ENCODE measurements around the gene MTMR3. TPM values are rescaled to one million over a fixed set of nuclear protein-coding genes. Genes with fewer than 3 reads are reported as not detected.

The MTMR3 gene
- total and polyA plus RNA-seq, 8 donors: 15.5 to 32.5 (median 20.2) TPM

DNA sequence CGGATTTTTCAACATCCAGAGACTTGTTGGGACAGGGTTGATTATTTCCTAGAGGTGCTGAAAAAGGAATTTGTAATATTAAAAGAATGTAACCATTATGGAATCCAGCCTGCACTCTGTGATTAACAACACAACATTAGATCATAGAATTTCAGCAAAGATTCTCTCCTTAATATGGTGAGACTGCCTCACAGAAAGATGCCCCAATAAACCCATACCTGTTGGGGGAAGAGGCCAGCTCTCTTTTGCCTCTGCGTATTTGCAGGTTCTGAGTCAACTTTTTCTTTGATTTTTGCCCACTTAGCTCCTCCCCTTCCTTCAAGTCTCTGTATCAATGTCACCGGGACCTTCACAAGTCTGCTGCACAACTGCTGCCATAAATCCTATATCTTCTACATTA, 12.4 kb upstream of the MTMR3 start:
- intact Hi-C loops (cut with DNase I): no loop called here
- FAIRE-seq: no peak
- peak overlapping the region in 3 of 4 donors; percentile 19 to 47 (median 31) for H3K27ac ChIP-seq
- H3K4me3 ChIP-seq: no peak overlapping the region
- 42 to 44% methylated on average over 3 of the region's 3 CpGs for WGBS, 2 donors
- no peaks in the 10 kb centered on the region for H3K36me3 ChIP-seq
- no peaks in the 10 kb centered on the region for H3K9me3 ChIP-seq
- no peak for DNase-seq
- peak in 3 of 4 donors; percentile 58 to 68 (median 60) for ATAC-seq
- no peaks in the 10 kb centered on the region for H3K27me3 ChIP-seq
- no peaks in the 10 kb centered on the region for H3K4me1 ChIP-seq
- TF ChIP-seq, protein P1, sequence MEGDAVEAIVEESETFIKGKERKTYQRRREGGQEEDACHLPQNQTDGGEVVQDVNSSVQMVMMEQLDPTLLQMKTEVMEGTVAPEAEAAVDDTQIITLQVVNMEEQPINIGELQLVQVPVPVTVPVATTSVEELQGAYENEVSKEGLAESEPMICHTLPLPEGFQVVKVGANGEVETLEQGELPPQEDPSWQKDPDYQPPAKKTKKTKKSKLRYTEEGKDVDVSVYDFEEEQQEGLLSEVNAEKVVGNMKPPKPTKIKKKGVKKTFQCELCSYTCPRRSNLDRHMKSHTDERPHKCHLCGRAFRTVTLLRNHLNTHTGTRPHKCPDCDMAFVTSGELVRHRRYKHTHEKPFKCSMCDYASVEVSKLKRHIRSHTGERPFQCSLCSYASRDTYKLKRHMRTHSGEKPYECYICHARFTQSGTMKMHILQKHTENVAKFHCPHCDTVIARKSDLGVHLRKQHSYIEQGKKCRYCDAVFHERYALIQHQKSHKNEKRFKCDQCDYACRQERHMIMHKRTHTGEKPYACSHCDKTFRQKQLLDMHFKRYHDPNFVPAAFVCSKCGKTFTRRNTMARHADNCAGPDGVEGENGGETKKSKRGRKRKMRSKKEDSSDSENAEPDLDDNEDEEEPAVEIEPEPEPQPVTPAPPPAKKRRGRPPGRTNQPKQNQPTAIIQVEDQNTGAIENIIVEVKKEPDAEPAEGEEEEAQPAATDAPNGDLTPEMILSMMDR (IDR thresholded peaks at IDR 0.05): no peak

DNA sequence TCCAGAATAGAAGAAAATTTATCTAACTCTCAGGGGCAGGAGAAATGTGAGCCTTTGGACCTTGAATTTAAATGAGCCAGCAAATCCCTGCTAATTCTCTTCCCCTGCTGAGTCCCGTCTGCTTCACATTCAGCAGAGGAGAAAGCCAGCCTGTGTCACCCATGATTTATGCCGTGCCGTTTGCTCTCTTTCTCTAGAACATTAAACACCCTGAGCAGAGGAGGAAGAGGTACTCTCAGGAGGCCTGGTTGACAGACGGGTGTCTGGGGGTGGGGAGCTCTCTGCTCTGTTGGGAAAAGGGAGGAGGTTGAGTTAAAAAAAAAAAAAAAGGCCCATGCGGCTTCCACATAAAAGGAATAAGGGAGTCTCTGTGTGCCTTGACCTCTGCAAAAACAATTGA, 11.3 kb upstream of the MTMR3 start:
- Histone ChIP-seq H3K4me1 (no peaks in the 10 kb centered on the region), H3K9me3 (no peaks in the 10 kb centered on the region), H3K27ac (peak overlapping the region in 3 of 4 donors; percentile 33 to 49 (median 47)), H3K36me3 (no peaks in the 10 kb centered on the region), H3K4me3 (no peak overlapping the region), H3K27me3 (no peaks in the 10 kb centered on the region)
- no peak for FAIRE-seq
- TF ChIP-seq, protein P1 (IDR thresholded peaks at IDR 0.05): no peak
- 51 to 60% methylated on average over 5 of the region's 5 CpGs for WGBS, 2 donors
- intact Hi-C loops (cut with DNase I): no loop called here
- peak; percentile 48 to 84 (median 76) for ATAC-seq
- no peak for DNase-seq

DNA sequence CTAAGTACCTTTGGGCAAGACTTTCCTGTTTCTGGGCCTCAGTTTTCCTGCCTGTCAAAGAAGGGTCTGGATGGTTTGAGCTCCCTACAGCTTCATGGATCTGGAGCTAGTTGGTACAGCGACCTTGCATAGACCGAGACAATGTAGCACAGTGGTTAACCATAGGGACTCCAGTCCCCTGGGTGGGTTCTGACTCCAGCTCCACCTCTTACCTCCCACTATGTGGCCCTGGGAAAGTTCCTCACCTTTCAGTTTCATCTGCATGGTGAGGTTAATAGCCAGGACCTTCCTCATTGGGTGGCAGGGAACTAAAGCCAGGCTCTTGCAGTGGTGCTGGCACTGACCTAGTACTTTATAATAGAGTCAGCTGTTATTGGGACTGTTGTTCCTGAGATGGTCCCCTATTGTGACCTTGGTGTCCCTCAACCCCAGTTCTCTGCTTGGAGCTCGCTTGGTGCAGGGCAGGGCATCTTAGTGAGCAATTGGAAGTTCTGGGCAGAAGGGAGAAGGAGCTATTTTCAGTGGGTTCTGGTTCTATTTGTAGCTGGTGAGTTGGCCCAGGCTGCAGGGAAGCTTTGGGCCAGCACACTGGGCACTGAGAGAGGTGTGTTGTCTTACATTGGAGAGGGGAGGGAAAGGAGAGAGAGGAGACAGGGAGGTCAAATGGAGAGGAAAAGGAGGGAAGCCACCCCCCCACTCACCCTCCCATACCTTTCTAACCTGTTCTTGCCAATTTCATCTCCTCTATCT, 10.7 kb upstream of the MTMR3 start:
- WGBS, 2 donors: 86 to 94% methylated on average over 3 of the region's 3 CpGs
- H3K9me3 ChIP-seq: no peaks in the 10 kb centered on the region
- H3K27me3 ChIP-seq: no peaks in the 10 kb centered on the region
- H3K36me3 ChIP-seq: no peaks in the 10 kb centered on the region
- ATAC-seq (peak in 2 of 4 donors; percentile 30 to 34), FAIRE-seq (no peak), DNase-seq (no peak)
- H3K4me1 ChIP-seq: no peaks in the 10 kb centered on the region
- H3K4me3 ChIP-seq: no peak overlapping the region
- intact Hi-C loops (cut with DNase I): no loop called here
- TF ChIP-seq, protein P1 (IDR thresholded peaks at IDR 0.05): no peak
- peak overlapping the region in 3 of 4 donors; percentile 33 to 49 (median 47) for H3K27ac ChIP-seq

DNA sequence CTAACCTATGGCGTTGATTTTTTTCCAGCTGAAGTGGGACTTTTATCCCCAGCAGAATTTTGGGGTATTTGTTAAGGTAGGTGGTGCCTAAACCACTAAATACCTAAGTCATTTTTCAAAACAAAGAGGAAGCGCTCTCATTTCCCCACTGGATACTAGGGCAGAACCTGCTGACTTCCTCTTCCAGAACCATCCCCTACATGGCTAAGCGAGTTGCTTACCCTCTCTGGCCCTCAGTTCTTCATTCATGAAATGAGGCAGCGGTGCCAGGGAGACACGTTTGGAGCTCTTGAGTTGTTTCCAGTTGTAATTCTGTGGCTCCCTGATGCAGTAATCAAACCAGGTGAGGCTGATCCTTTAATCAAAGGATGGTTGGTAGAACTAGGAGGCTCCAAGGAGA, 10.0 kb upstream of the MTMR3 start:
- peak in 2 of 4 donors; percentile 29 to 53 for ATAC-seq

More for the DNA sequence above, 10.0 kb upstream of the MTMR3 start:
- Histone ChIP-seq H3K4me3 (no peak overlapping the region), H3K4me1 (no peaks in the 10 kb centered on the region), H3K27ac (no peak overlapping the region), H3K27me3 (no peaks in the 10 kb centered on the region), H3K9me3 (no peaks in the 10 kb centered on the region), H3K36me3 (no peaks in the 10 kb centered on the region)
- DNase-seq: no peak
- intact Hi-C loops (cut with DNase I): no loop called here
- FAIRE-seq: no peak
- TF ChIP-seq, protein P1 (IDR thresholded peaks at IDR 0.05): no peak
- WGBS, 2 donors: 74 to 83% methylated on average over 5 of the region's 5 CpGs
